Measurements from ENCODE around the gene AKAP5. TPM values are rescaled to one million over a fixed set of nuclear protein-coding genes. Genes with fewer than 3 reads are reported as not detected.

Gene AKAP5
- total and polyA plus RNA-seq, 2 donors from 2014 or later = 0.71 to 5.1 TPM

DNA sequence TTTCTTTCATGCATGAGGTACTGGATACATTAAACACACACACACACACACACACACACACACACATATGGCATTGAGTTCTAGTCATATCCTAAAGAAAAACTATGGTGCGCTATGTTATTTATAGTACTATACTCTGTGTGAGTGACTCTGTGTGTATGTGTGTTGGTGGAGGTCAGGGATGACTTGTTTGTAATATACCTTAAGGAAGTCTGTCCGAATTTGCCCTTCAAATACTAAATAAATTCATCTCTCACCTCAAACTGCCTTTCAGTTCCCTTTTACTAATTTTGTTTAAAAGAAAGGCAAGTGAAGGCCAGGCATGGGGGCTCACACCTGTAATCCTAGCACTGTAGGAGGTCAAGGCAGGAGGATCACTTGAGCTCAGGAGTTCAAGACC lies 2.1 kb upstream of the AKAP5 start:
- DNase-seq = no peak
- H3K9me3 ChIP-seq (ENCODE audit: control insufficient read depth in 2 of 3, insufficient read depth in 1 of 3, low read length in 3 of 3) = no peaks in the 10 kb centered on the region
- H3K27ac ChIP-seq (ENCODE audit: low read depth in 2 of 2, low read length in 2 of 2) = no peak overlapping the region
- peaks cover 0 to 4% (median 0%) of the 10 kb centered on the region in 3 donors for H3K36me3 ChIP-seq (ENCODE audit: control insufficient read depth in 2 of 3, insufficient read depth in 3 of 3, low read length in 3 of 3)
- FAIRE-seq = no peak
- TF ChIP-seq CTCF (IDR thresholded peaks at IDR 0.05; ENCODE audit: borderline replicate concordance, extremely low read depth, insufficient read depth) = no peak
- intact Hi-C loops (cut with DNase I) = no loop called here
- no peak overlapping the region for H3K9ac ChIP-seq (ENCODE audit: low read length in 3 of 3)
- H3K27me3 ChIP-seq (ENCODE audit: control insufficient read depth, insufficient read depth, low read length) = no peaks in the 10 kb centered on the region
- H3K4me1 ChIP-seq (ENCODE audit: control insufficient read depth in 2 of 3, insufficient read depth in 2 of 3, low read depth in 1 of 3, low read length in 3 of 3) = peaks cover 0 to 5% (median 0%) of the 10 kb centered on the region in 3 donors
- no peak overlapping the region for H3K4me3 ChIP-seq (ENCODE audit: low read length in 3 of 3)

DNA sequence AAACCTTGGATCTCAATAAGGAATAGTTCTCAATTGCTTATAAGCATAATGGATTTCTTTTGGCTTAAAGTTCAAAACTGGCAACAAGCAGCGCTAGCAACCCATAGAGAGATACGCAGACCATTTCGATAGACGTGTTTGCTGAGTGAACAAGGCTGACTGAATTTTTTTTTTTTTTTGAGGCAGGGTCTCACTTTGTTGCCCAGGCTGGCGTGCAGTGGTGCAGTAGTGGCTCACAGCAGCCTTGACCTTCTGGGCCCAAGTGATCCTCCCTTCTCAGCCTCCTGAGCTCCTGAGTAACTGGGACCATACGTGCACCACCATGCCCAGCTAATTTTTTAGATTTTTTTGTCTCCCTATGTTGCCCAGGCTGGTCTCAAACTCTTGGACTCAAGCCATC lies 1.4 kb upstream of the AKAP5 start:
- Histone ChIP-seq H3K27me3 (ENCODE audit: control insufficient read depth, insufficient read depth, low read length) (no peaks in the 10 kb centered on the region), H3K36me3 (ENCODE audit: control insufficient read depth in 2 of 3, insufficient read depth in 3 of 3, low read length in 3 of 3) (peaks cover 0 to 4% (median 0%) of the 10 kb centered on the region in 3 donors), H3K9me3 (ENCODE audit: control insufficient read depth in 2 of 3, insufficient read depth in 1 of 3, low read length in 3 of 3) (no peaks in the 10 kb centered on the region), H3K27ac (ENCODE audit: low read depth in 2 of 2, low read length in 2 of 2) (no peak overlapping the region), H3K9ac (ENCODE audit: low read length in 3 of 3) (no peak overlapping the region), H3K4me3 (ENCODE audit: low read length in 3 of 3) (no peak overlapping the region), H3K4me1 (ENCODE audit: control insufficient read depth in 2 of 3, insufficient read depth in 2 of 3, low read depth in 1 of 3, low read length in 3 of 3) (peaks cover 0 to 5% (median 0%) of the 10 kb centered on the region in 3 donors)
- intact Hi-C loops (cut with DNase I) = no loop called here
- FAIRE-seq (no peak), DNase-seq (no peak)
- TF ChIP-seq CTCF (IDR thresholded peaks at IDR 0.05; ENCODE audit: borderline replicate concordance, extremely low read depth, insufficient read depth) = no peak

DNA sequence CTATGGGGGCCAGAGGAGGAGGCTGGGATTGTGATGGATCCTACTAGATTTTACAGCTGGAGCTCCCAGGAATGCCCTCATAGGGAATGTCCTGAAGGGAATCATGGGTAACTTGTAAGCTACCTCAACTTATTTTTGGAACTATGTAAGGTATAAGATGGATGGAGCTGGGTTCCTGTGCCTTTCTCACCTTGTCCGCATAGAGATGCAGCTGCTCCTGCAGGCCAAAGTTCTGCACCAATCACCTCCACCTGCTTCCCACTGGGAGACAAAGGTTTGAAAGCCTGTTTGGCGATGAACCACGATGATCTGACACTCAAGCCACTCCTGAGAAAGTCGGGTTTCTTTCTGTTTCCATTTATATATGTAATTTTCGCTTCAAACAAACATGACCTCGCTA lies 648 bp upstream of the AKAP5 start:
- Histone ChIP-seq H3K27ac (ENCODE audit: low read depth in 2 of 2, low read length in 2 of 2) (no peak overlapping the region), H3K4me3 (ENCODE audit: low read length in 3 of 3) (peak overlapping the region; percentile 49 to 86 (median 62)), H3K36me3 (ENCODE audit: control insufficient read depth in 2 of 3, insufficient read depth in 3 of 3, low read length in 3 of 3) (peaks cover 0 to under 1% (median 0%) of the 10 kb centered on the region in 3 donors), H3K4me1 (ENCODE audit: control insufficient read depth in 2 of 3, insufficient read depth in 2 of 3, low read depth in 1 of 3, low read length in 3 of 3) (peaks cover 0 to 5% (median 0%) of the 10 kb centered on the region in 3 donors), H3K27me3 (ENCODE audit: control insufficient read depth, insufficient read depth, low read length) (no peaks in the 10 kb centered on the region), H3K9me3 (ENCODE audit: control insufficient read depth in 2 of 3, insufficient read depth in 1 of 3, low read length in 3 of 3) (no peaks in the 10 kb centered on the region), H3K9ac (ENCODE audit: low read length in 3 of 3) (peak overlapping the region in 2 of 3 donors; percentile 23 to 67)
- FAIRE-seq (no peak), DNase-seq (peak in 2 of 5 donors; percentile 20 to 41)
- TF ChIP-seq CTCF (IDR thresholded peaks at IDR 0.05; ENCODE audit: borderline replicate concordance, extremely low read depth, insufficient read depth) = no peak
- intact Hi-C loops (cut with DNase I) = no loop called here
